GM12873 (cell line): ENCODE results near the gene CEP152.

Source experiments
- TF ChIP-seq, protein P1 (sequence below): IDR thresholded peaks from 2 replicates; pipeline ENCODE4 v1.5.1; 2012; ENCODE audit warnings: low read depth, mild to moderate bottlenecking, moderate library complexity, low read length, control low read depth; ENCODE audit not compliant: insufficient read depth; ENCODE audit errors: missing control alignments

Gene CEP152

DNA sequence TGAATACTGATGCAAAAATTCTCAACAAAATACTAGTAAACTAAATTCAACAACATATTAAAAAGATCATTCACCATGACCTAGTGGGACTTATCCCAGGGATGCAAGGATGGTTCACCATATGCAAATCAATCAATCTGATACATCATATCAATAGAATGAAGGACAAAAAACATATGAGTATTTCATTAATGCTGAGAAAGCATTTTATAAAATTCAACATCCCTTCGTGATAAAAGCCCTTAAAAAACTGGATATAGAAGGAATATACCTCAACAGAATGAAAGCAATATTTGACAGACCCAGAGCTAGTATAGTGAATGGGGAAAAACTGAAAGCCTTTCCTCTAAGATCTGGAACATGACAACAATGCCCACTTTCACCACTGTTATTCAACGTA lies 122.4 kb downstream of the CEP152 start:
- TF ChIP-seq, protein P1, sequence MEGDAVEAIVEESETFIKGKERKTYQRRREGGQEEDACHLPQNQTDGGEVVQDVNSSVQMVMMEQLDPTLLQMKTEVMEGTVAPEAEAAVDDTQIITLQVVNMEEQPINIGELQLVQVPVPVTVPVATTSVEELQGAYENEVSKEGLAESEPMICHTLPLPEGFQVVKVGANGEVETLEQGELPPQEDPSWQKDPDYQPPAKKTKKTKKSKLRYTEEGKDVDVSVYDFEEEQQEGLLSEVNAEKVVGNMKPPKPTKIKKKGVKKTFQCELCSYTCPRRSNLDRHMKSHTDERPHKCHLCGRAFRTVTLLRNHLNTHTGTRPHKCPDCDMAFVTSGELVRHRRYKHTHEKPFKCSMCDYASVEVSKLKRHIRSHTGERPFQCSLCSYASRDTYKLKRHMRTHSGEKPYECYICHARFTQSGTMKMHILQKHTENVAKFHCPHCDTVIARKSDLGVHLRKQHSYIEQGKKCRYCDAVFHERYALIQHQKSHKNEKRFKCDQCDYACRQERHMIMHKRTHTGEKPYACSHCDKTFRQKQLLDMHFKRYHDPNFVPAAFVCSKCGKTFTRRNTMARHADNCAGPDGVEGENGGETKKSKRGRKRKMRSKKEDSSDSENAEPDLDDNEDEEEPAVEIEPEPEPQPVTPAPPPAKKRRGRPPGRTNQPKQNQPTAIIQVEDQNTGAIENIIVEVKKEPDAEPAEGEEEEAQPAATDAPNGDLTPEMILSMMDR: no peak
